GM18870 (cell line): ENCODE data around the gene SAYSD1.
"Not testable (repeated sequence)": the region's sequence is repeated elsewhere in the genome, so short reads cannot be mapped to it uniquely, and the experiment has no call there.

Source experiments
- ATAC-seq: cut with Tn5 transposase; IDR thresholded peaks from one replicate; pipeline ENCODE4 v1.9.1; 2021; ENCODE audit warnings: moderate library complexity; ENCODE audit not compliant: unreplicated experiment

Gene SAYSD1, protein sequence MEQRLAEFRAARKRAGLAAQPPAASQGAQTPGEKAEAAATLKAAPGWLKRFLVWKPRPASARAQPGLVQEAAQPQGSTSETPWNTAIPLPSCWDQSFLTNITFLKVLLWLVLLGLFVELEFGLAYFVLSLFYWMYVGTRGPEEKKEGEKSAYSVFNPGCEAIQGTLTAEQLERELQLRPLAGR

DNA sequence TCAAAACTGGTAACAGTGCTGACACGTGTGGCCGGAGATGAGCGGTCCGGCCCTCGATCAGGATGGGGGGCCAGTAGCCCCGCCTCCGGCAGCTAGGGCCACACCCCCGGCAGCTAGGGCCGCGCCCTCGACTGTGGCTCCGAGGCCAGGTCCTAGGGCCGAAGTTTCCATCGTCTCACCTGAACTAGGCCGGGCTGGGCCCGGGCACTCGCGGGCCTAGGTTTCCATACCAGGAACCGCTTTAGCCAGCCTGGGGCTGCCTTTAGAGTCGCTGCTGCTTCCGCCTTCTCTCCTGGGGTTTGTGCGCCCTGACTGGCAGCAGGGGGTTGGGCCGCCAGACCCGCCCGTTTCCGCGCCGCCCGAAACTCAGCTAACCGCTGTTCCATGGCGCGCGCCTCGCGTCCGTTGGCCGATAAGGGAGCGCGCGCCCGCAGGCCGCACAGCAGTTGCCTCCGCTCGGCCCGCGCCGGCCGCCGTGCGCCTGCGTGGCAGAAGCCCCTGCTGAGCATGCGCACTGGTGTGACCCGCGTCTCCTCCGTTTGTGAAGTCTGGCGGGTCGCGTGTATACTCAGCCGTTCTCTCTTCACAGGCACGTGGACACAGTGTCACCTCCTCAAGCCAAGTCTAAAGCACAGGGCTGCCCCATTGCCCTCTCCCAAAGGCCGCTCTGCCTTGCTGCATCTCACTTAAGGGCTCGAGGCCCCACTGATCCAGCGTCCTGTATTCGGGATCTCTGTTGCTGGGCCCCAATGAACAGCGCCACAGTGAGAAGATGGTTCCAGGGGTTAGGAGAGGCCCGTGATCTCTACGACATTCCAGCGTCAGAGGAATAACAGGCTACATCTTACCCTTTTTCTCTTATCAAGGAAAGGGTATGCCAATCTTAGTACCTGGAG lies at the start of gene SAYSD1:
TSS of gene SAYSD1 (minus strand) at position 483 of the 896 bp plus-strand sequence. CDS start at position 386, 97 bp downstream.
- ATAC-seq: peak; percentile 80

DNA sequence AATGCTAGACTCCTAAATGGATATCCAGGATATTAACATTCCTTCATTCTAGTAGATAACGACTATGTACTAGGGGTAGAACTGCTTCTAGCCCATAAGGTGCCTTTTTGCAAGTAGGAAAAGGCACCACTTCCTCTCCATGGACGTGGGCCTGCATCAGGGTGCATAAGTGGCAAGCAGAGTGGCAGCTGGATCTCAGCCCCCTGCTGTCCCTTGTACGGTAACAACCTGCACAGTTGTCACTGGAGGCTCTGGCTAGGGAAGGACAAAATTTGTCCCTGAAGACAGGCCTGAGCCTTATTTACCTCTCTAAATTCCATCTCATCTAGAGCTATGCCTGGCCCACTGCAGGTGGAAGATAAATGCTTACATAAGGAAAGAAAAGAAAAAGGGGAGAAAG lies 42.5 kb upstream of the SAYSD1 start:
- ATAC-seq: no peak

DNA sequence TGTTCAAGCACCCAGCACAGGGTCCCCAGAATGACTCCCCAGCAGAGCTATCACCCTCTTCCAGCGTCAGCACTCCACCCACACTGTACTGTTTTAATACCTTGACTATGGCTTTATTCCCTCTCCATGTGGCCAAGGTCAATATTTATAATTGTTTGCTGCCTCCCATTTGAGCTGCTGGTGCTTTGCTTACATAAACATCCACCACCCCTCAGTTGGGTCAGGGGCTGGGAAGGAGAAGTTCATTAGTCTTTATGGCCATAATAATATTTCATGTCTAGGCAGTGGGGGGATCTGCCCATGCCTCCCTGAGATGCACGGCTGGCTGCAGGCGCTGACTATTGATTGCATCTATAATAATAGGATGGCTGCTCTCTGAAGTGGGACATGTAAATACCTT lies 41.8 kb upstream of the SAYSD1 start:
- no peak for ATAC-seq

- no peak for ATAC-seq
Measured at GRCh38 chr6:39154705-39155104, 39.7 kb upstream of the SAYSD1 start.

- no peak for ATAC-seq
Measured at GRCh38 chr6:39153766-39154397, 38.9 kb upstream of the SAYSD1 start.

DNA sequence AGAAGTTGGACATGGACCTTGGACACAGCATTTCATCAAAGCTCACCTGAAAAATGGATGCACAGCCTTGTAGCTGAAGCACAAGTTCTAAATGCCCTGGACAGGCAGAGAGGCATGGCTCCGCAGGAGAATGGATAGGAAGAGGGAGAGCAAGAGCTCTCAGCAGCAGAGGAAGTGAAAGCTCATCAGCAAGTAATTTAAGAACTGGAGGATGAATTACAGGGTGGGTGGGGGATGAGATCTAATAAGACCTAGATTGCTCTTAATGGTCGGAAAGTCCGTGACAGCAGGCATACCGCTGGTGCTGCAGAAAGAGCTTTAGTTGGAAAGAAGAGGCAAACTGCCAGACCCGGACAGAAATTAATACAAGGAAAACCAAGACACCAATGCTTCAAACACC lies 37.3 kb upstream of the SAYSD1 start:
- ATAC-seq: no peak

- ATAC-seq: no peak
Measured at GRCh38 chr6:39151211-39151610, 36.2 kb upstream of the SAYSD1 start.

DNA sequence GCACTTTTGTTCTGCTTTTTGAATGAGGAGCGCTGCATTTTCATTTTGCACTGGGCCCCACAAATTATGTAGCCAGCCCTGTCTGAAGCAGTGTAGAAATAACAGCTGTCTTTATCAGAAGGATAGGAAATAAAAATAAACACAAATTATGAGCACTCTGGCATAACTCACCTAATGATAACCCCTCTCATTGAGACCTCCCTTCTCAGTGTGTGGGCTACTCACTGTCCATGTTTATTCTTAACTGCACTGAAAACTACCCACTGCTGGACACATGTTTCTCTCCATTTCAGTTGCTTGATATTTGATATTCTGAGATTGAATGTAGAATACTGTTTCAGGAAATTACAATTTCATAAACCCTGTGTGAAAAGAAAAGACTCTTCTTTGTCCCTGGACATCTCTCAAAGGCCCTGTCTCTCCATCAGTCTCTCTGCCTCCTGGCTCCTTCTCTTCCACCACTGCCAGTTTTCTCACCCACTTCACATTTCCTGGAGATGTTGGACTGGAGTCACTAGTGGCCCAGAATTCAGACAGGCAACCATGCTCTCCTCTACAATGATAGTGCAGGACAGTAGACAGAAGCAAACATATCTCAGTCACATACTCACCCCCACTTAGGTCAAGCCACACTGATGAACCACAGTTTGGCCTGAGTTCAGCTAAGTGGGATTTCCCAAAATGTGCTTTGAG lies 29.6 kb upstream of the SAYSD1 start:
- ATAC-seq: no peak

DNA sequence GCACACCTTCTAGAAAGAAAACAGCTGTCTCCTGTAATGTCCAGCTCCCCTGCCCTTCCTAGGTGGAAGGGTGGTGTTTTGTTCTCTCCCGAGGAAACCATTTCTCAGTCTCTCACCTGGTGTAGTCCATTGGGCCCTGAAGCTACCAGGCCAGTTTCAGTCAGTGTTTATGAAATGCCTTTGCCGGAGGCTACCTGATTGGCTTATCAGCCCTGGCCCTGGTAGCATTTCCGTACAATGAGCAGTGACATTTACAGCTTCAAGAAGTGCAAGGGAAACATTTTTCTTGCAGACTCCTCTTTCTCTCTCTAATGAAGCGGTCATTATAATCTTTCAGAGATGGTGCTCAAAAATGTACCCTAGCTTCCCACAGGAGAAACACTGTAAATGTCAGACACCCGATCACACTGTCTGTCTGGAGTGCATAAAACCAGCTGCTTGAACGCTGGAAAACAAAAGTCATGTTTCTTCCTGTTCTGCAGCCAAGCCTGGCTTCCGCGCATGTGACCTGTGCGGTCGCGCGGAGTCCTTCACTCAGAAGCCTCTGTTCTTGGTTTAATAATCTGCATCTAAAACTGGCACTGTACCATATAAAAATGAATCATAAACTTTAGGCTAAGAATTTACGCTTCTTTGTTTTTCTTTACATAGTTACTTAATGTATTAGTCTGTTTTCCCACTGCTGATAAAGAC lies 28.4 kb upstream of the SAYSD1 start:
- ATAC-seq: no peak

DNA sequence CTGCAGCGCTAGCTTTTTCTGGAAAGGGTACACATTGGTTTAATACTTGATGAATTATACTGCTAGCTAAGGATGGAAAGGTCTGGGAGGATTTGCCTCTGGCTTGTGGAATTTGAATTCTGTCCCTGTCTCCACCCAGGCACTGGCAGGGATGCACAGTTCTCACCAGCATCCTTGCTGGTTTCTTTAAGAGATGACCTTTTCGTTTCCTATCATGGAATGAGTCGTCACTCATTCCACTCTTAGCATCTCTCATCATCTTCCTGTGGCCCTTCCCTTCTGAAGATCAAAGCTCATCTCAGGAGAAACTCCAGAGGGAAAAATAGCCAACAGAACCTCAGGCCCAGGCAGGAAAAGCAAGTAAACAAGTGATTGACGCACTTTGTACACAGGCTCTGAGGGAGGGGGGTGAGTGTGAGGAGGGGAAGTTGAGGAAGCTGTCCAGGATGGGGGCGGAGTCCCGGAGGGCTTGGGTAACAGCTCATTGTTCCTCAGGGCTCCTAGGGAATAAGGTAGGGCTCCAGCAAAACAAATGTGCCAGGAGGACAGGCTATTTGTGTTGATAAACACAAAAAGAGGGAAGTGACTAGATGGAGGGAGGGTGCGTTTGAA lies 25.7 kb upstream of the SAYSD1 start:
- ATAC-seq: no peak

GRCh38 chr6:39137245-39137644 lies 22.3 kb upstream of the SAYSD1 start:
- no peak for ATAC-seq

DNA sequence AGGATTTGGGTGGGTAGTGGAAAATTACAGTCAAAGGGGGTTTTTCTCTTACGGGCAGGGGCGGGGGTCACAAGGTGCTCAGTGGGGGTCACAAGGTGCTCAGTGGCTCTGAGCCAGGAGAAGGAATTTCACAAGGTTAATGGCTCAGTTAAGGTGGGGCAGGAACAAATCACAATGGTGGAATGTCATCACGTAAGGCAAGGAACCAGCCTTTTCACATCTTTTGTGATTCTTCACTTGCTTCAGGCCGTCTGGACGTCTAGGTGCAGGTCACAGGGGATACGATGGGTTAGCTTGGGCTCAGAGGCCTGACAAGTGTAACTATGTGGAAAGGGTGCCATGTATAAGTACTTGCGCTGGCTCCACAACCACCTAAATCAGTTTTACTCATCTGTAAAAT lies 21.2 kb upstream of the SAYSD1 start:
- ATAC-seq: not testable (repeated sequence)

GRCh38 chr6:39134761-39135160 lies 19.8 kb upstream of the SAYSD1 start:
- ATAC-seq: not testable (repeated sequence)

DNA sequence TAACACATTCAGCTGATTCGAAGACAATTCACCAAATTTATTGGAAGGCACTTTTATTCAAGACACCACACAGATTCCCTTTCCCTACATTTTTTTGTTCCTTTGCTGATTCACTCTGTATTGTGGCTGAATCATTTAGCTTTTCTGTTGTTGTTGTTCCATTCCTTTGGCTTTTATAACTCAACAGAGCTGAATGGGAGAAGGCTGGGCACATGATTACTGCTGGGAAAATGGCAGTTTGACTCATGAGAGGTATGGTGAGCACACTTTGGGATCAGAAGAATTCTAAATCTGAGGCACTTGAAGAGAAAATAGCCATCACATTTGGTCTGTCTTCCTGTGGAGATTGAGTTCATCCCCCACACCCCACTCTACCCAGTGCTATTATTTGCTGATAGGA lies 15.7 kb upstream of the SAYSD1 start:
- ATAC-seq: no peak

DNA sequence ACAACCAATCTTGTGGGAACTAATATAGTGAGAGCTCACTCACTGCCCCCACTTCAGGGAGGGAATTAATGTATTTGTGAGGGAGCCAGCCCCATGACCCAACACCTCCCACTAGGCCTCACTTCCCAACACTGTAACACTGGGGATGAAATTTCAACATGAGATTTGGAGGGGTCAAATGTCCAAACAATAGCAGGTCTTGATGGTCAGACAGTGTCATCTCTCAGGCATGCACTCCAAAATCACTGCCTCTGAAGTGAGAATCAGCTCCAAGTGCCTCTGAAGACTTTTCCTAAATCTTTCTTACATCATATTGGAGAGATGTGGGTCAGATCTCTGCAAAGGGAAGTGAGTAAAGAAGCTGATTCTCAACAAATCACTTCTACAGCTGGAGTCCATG lies 13.8 kb upstream of the SAYSD1 start:
- ATAC-seq: no peak

GRCh38 chr6:39128106-39128505 lies 13.1 kb upstream of the SAYSD1 start:
- no peak for ATAC-seq

DNA sequence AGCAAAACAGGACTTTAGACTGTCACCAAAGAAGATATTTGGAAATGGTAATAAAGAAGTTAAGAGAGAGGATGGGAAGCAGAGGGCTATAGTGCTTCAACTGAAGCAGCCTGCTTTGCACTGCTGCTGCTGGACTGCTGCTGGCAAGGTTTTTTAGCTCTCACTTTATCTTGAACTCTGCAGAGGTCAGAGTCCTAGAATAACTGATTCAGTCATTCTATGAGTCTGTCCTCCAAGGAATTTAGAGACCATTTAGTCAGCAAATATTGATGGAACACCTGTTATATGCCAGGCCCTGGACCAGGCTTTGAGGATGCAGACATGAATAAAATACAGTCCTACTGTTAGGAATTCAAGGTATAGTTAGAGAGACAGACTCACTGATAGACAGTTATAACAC lies 9.1 kb upstream of the SAYSD1 start:
- no peak for ATAC-seq

DNA sequence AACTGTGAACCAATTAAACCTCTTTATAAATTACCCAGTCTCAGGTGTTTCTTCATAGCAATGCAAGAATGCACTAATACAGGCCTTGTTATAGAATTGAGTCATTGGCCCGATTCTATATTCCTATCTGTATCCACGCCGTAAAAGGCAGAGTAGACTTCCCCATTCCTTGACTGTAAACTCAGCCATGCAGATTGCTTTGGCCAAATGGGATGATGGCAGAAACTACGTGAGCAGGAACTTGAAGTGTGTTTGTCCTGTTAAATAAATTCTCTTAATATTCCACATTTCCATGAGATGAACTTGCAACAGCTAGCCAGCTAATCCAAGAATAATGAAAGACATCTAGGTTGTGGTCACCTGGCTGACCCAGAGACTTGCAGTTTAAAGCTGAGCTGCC lies 3.9 kb upstream of the SAYSD1 start:
- no peak for ATAC-seq

GRCh38 chr6:39114388-39114703 lies 640 bp downstream of the SAYSD1 start:
- peak; percentile 27 for ATAC-seq

DNA sequence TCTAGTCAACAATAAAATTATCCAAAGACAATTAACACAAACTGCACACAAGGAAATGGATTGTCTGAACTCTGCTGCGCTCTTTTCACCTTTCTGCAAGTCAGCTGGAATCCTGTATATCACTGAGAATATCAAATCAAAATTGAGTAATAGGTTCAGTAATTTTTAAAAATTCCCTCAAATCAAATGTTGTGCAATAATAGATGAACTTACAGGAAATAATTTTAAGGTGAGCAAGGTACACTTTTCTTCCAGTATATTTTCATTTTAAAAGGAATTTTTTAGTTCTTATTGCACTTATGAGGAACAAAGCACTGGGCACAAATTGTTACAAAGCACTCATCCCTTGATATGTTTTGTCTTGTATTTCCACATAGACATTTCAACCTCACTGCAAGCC lies 1.2 kb downstream of the SAYSD1 start:
- ATAC-seq: no peak

- no peak for ATAC-seq
Measured at GRCh38 chr6:39111280-39111679, 3.7 kb downstream of the SAYSD1 start.
